GM15510 (cell line): Measurements from ENCODE around the gene RHEBL1.

Experiments used
- POLR2A ChIP-seq: IDR thresholded peaks from 3 replicates; pipeline ENCODE4 v1.6.1; 2011; ENCODE audit warnings: borderline replicate concordance; ENCODE audit not compliant: insufficient read length; ENCODE audit errors: extremely low read depth

RHEBL1 gene

DNA sequence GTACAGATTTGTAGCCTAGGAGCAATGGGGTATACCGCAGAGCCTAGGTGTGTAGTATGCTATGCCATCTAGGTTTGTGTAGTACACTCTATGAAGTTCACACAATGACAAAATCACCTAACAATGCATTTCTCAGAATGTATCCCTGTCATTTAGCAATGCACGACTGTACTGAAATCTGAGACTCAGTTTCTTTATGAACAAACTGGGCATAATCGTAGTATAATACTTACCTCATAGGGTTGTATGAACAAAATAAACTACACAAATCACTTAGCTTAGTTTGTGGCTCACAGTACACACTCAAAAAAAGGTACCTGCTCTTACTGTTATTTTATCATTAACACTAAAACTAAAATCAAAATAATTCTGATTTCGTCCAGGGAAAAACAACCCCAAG, 44.3 kb downstream of the RHEBL1 start:
- no peak for TF ChIP-seq POLR2A

DNA sequence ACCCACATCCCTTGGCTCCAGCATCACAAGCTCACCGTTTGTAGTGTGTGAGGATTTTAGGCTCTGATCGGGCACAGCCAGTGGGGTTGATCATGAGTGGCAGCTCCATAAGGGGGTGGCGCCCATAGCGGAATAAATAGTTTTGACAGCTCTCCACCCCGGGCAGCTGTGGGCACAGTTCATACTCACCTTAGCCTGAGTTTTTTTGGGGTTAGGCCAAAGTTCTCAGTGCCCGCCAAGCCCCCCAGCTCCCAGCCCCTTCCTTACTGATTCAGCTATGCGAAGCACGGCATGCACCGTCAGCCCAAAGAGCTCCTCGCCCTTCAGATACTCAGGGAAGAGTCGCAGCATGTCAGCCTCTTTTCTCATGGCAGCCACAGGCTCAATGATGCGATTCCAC, 45.2 kb downstream of the RHEBL1 start:
- TF ChIP-seq POLR2A = no peak

DNA sequence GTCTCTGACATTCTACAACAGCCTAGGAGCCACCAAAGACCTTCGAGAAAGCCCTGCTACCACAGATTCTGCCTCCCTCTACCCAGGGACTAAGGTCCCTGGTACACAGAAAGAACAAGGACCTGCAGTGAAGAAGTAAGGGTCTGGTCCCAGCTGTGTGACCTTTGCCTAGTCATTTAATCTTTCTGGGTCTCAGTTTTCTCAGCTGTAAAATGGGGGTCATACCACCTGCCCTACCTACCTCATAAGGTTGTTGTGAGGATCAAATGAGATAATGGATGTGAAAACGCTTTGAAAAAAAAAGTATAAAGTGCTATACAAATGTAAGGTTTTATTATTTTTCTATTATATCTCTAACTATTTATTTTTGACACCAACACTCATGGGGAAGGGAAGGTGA, 46.0 kb downstream of the RHEBL1 start:
- TF ChIP-seq POLR2A = no peak

DNA sequence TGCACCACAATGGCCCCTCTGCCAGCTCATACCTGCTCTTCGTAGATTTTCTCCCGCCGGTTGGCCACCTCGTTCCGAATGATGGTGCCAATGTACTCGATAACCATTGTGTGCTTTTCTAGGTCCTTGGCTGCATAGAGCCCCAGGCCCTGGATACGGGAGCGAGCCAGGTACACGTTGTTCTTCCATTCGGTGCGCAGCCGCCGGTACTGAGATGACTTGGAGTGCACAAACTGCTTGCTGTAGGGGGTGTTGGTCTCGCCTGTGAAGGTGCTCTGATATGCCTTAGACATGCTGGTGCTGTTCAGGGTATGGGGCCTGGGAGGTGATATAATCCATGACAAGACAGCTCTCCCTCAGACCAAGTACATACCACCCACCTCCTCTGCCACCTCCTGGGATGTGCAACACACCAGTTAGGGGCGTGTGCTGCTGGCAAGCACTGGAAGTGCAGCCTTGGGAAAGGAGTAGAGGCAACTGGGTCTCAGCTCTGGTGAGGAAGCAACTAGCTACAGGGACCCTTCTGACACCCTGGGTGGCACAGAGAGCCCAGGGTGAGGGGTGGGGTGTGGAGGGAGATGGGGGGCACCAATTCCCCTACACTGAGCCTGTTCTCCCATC, 47.1 kb downstream of the RHEBL1 start:
- no peak for TF ChIP-seq POLR2A

DNA sequence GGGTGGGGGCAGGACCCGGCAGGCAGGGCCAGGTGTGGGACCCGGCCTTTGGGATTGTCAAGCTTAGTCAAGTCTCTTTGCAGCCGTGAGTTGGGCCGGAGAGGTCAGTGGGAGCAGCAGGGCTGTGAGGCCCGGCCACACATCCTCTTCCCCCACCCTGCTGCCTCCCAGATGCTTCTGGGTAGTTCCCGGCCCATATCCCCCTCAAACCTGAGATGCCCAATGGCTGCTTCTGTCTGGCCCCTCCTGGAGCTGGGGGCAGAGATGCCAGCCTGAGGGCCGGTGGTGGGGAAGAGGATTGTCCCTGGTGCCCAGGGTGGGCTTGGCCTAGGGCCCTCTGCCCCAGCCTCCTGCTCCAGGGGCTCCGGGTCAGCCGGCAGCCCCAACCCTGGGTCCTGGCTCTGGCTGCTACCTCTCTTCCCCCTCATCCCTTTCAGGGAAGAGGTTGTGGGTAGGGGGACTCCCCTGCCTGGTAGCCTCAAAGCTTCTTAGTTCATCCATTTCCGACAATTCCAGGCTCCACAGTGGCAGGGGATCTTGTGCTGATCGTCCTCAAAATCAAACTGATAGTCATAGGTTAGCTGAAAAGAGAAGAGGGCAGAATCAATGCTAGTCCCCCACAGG, 48.4 kb downstream of the RHEBL1 start:
- TF ChIP-seq POLR2A = no peak

DNA sequence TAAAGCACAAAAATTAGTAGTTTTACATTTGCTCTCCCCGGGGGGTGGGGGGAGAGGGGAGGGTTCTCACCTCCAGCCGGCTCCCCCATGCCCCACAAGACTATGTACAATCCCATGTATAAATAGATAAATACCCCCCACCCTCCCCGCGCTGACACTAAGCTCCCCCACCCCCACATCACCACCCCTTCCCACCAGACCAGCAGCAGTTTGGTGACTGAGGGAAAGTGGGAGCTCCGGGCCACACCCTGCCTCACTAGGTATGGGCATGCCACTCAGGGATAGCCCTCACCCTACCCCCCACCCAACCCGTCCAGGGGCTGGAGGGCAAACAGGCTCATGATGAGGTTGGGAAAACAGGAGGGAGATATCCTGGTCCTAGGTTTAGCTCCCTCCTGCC, 49.3 kb downstream of the RHEBL1 start:
- no peak for TF ChIP-seq POLR2A

DNA sequence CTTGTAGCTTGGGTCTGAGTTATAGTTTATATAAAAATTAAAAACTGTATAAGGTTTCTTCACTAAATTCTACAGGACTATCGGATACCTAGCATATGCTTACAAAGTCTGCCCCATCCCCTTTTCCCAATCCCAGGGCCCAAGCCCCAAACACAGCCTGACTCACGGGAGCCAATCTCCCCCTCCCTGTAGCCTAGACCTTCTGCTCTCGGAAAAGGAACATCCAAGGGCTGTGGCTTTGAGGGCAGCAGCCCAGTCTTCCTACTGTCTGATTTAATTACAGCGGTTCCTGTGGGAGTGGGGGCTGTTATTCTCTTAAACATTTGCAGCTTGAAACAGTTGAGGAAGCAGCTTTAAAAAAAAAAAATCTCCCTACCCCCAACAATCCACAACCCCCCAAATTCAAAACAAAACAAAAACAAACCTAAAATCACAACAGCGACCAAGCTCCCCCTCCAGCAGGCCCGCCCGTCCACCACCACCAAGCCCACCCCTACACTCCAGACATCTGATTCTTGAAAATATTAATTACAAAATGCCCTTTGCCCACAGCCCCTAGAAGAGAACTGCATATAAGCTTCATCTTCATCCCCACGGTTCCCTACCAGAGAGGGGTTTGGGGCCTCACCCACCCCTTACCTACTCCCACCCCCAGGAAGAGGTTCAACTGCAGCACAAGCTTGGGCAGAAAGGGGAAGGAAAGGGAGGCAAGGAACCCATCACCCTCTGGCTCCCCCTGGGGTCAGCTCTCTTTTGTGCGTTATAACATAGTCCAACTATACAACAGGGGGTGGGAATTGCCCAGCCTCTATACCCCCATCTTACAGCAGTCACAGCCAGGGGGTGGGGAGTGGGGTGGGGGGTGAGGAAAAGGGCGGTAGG, 50.1 kb downstream of the RHEBL1 start:
- no peak for TF ChIP-seq POLR2A

DNA sequence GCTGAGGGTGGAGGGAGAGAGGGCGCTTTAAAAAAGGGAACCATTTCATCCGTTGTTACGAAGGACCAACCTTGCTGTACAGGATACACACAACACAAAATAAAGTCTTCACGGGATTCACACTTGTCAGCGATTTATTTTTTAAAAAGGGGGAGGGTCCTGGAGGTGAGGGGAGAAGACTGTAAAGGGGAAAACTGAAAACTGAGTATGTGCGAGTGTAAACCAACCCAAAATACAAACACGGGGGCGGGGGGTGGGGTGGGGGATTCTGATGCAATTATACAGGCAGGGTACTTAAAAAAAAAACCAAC, 50.7 kb downstream of the RHEBL1 start:
- TF ChIP-seq POLR2A = no peak

DNA sequence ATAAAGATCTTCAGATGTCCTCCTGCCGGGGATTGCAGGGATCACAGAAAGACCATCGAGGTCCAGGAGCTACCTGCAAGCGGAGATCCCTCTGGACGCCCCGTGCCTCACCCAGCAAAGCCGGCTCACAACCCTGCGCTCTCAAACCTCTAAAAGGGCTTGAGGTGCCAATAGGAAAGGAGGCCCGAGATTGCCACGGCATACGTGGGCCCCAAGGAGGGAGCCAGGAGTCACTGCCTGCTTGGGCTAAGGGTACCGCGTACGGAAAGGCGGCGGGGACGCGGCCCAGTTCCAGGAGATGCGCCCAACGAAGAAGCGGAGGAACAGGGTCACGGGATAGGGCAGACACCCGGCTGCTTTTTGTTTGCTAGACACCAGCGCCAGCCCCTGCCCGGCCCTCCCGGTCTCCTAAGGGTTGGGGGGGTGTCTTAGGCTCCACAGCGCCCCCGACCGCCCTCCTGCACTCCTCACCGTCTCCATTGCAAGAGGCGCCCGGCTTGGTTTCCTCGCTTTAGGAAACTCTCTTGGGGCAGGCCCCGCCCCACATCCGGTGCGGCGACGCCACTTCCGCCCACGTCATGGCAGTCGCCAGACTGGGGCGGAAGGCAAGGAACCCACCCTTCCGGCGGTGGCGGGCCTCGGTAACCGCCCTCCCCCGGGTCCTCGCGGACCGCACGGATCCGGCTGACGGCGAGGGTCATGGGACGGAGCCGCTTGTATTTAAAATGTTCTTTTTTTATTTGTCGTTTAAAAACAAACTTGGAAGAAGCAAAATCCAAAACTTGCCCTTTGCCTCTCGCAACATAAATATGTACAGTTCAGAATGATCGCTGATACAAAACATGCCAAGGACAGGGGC, 51.3 kb downstream of the RHEBL1 start, which contains the start of gene PRKAG1:
Gene PRKAG1 (minus strand): TSS at position 516 of the 859 bp plus-strand sequence. CDS start 36 bp downstream, at position 480.
- peak; percentile 90 for TF ChIP-seq POLR2A

DNA sequence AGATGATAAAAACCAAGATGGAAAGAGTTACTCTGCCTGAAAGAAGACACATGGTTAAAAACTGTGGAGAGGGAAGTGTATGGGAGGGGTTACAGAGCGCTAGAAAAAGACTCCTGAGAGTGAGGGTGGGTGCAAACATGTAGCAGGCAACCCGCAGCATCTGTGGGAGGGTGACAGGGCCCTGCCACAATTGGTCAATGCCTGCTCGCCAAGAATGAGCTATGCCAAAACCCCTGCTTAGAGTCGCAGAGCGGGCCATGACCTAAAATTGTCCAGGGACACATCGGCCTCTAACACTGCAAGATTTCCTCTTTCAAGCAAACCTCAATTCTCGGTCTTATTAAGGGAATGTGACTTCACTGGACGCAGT, 51.9 kb downstream of the RHEBL1 start:
- TF ChIP-seq POLR2A = no peak

DNA sequence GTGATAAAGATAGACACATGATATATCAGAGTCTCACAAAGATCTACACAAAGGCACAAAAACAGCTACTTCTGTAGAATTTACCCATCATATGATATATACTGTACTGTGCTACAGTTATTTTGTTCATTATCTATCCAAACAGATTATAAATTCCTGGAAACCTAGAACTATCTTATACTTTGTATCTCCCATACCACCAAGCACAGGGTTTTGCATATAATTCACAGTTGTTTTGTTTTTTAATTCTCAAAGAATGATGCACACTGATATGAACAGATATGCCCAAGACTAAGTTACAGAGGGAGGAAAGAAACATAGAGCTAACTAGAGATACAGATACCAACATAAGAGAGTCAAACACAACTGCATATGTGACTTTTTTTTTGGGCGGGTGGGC, 54.6 kb downstream of the RHEBL1 start:
- no peak for TF ChIP-seq POLR2A
